C4-2B (cell line): ENCODE results near the gene AK4.

Experiments
- CTCF ChIP-seq: fragments of 450-650 bp; conservative IDR thresholded peaks from 2 replicates; pipeline ENCODE4 v1.5.1; 2017; ENCODE audit warnings: mild to moderate bottlenecking
- ZFX ChIP-seq: fragments of 450-650 bp; IDR thresholded peaks from 2 replicates; pipeline ENCODE4 v1.6.1; 2017

GRCh38 chr1:65229754-65230339 is 81.8 kb downstream of the AK4 start:
- TF ChIP-seq CTCF, result no peak
- no peak for TF ChIP-seq ZFX
